Fibroblast of lung (primary cell): ENCODE data around the gene C1R.

Source experiments
- CTCF ChIP-seq, 2 donors: IDR thresholded peaks in 1 of 2; conservative IDR thresholded peaks in 1 of 2; 1 replicate in 1 of 2; 2 replicates in 1 of 2; pipeline ENCODE4 v1.5.1; 2011 to 2012; ENCODE audit warnings: low read length in 2 of 2, control low read depth in 1 of 2, inconsistent platforms in 1 of 2, low read depth in 1 of 2, mild to moderate bottlenecking in 1 of 2
- EZH2 ChIP-seq: IDR thresholded peaks from 2 replicates; pipeline ENCODE4 v1.5.1; 2012; ENCODE audit warnings: low read length, control low read depth, mild to moderate bottlenecking; ENCODE audit errors: missing control alignments

- TF ChIP-seq CTCF (conservative IDR thresholded peaks at IDR 0.05 in 1 of 2, IDR thresholded peaks at IDR 0.05 in 1 of 2; ENCODE audit: low read depth in 1 of 2, low read length in 2 of 2) (no peak), EZH2 (no peak)
Observed at GRCh38 chr12:7141351-7142005, 49.2 kb upstream of the C1R start.
